ENCODE data around the gene OR10J5. TPM values are rescaled to one million over a fixed set of nuclear protein-coding genes. Genes with fewer than 3 reads are reported as not detected.

OR10J5 gene
- total RNA-seq, 1 experiment from 2014 or later, result not detected

DNA sequence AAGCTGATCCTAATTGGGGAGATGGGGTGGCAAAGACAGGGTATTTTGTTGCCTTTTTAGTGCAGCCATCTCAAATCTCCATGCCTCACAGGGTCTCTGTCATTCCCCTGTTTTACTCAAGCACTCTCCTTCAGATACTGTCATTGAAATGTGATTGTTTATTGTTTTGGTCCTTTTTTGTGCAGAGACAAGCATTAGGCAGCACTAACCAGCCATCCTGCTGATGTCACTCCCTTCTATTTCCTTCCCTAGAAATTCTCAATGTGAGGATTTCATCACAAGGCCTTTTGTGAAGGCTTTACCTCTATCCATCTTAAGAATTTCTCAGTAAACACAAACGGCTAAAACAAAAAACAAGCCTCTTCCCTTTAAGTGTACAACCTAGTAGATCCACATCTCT lies 34.7 kb downstream of the OR10J5 start:
- Histone ChIP-seq H3K36me3 (ENCODE audit: control insufficient read depth in 1 of 2, insufficient read depth in 2 of 2, low read length in 2 of 2) (no peaks in the 10 kb centered on the region), H4K20me1 (ENCODE audit: insufficient read depth) (no peaks in the 10 kb centered on the region), H3K9ac (ENCODE audit: low read length) (no peak overlapping the region), H3K4me2 (ENCODE audit: low read length) (no peak overlapping the region), H2AFZ (ENCODE audit: low read depth, low read length, poor library complexity, severe bottlenecking) (no peak overlapping the region), H3K79me2 (ENCODE audit: insufficient read depth, low read length) (no peaks in the 10 kb centered on the region), H3K4me3 (replicated peaks in 1 of 2; ENCODE audit: low read depth in 1 of 2, low read length in 2 of 2) (no peak overlapping the region), H3K9me3 (ENCODE audit: control insufficient read depth in 1 of 2, insufficient read depth in 1 of 2, low read depth in 1 of 2, low read length in 2 of 2) (no peaks in the 10 kb centered on the region), H3K27me3 (ENCODE audit: insufficient read depth, low read length) (no peaks in the 10 kb centered on the region), H3K9me2 (ENCODE audit: insufficient read depth) (no peaks in the 10 kb centered on the region), H3K4me1 (ENCODE audit: control insufficient read depth in 1 of 2, insufficient read depth in 2 of 2, low read length in 2 of 2) (no peaks in the 10 kb centered on the region), H3K27ac (ENCODE audit: low read depth, low read length) (no peak overlapping the region)
- ChIA-PET POLR2A (no interaction called here), CTCF (no interaction called here), RAD21 (ENCODE audit: low non-redundant PET in 1 of 2, low total read pairs in 2 of 2, uncharacterized antibody in 2 of 2, unreplicated experiment in 2 of 2) (no interaction called here)
- no peak for ATAC-seq
- TF ChIP-seq, protein P1, sequence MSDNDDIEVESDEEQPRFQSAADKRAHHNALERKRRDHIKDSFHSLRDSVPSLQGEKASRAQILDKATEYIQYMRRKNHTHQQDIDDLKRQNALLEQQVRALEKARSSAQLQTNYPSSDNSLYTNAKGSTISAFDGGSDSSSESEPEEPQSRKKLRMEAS (IDR thresholded peaks at IDR 0.05), result no peak
- TF ChIP-seq, protein P2, sequence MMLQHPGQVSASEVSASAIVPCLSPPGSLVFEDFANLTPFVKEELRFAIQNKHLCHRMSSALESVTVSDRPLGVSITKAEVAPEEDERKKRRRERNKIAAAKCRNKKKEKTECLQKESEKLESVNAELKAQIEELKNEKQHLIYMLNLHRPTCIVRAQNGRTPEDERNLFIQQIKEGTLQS (IDR thresholded peaks at IDR 0.05), result no peak
- TF ChIP-seq, protein P3, sequence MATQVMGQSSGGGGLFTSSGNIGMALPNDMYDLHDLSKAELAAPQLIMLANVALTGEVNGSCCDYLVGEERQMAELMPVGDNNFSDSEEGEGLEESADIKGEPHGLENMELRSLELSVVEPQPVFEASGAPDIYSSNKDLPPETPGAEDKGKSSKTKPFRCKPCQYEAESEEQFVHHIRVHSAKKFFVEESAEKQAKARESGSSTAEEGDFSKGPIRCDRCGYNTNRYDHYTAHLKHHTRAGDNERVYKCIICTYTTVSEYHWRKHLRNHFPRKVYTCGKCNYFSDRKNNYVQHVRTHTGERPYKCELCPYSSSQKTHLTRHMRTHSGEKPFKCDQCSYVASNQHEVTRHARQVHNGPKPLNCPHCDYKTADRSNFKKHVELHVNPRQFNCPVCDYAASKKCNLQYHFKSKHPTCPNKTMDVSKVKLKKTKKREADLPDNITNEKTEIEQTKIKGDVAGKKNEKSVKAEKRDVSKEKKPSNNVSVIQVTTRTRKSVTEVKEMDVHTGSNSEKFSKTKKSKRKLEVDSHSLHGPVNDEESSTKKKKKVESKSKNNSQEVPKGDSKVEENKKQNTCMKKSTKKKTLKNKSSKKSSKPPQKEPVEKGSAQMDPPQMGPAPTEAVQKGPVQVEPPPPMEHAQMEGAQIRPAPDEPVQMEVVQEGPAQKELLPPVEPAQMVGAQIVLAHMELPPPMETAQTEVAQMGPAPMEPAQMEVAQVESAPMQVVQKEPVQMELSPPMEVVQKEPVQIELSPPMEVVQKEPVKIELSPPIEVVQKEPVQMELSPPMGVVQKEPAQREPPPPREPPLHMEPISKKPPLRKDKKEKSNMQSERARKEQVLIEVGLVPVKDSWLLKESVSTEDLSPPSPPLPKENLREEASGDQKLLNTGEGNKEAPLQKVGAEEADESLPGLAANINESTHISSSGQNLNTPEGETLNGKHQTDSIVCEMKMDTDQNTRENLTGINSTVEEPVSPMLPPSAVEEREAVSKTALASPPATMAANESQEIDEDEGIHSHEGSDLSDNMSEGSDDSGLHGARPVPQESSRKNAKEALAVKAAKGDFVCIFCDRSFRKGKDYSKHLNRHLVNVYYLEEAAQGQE (IDR thresholded peaks at IDR 0.05; ENCODE audit: low read depth), result no peak
- TF ChIP-seq EZH2 (IDR thresholded peaks at IDR 0.05) (no peak), ZNF274 (IDR thresholded peaks at IDR 0.05; ENCODE audit: low read depth, low read length) (no peak), EZH2phosphoT487 (IDR thresholded peaks at IDR 0.05; ENCODE audit: borderline replicate concordance) (no peak), CEBPB (IDR thresholded peaks at IDR 0.05; ENCODE audit: low read depth) (no peak), SIN3A (IDR thresholded peaks at IDR 0.05; ENCODE audit: low read depth) (no peak), POLR2AphosphoS5 (IDR thresholded peaks at IDR 0.05; ENCODE audit: low read depth, low read length) (no peak), JUND (IDR thresholded peaks at IDR 0.05) (no peak), ZFX (IDR thresholded peaks at IDR 0.05) (no peak), YY1 (IDR thresholded peaks at IDR 0.05; ENCODE audit: extremely low read depth, insufficient replicate concordance, low read depth, low read length) (no peak), POLR2A (IDR thresholded peaks at IDR 0.05; ENCODE audit: borderline replicate concordance, extremely low read depth, insufficient read depth, insufficient read length) (no peak), SRF (IDR thresholded peaks at IDR 0.05; ENCODE audit: low read depth) (no peak)
- TF ChIP-seq, protein P4, sequence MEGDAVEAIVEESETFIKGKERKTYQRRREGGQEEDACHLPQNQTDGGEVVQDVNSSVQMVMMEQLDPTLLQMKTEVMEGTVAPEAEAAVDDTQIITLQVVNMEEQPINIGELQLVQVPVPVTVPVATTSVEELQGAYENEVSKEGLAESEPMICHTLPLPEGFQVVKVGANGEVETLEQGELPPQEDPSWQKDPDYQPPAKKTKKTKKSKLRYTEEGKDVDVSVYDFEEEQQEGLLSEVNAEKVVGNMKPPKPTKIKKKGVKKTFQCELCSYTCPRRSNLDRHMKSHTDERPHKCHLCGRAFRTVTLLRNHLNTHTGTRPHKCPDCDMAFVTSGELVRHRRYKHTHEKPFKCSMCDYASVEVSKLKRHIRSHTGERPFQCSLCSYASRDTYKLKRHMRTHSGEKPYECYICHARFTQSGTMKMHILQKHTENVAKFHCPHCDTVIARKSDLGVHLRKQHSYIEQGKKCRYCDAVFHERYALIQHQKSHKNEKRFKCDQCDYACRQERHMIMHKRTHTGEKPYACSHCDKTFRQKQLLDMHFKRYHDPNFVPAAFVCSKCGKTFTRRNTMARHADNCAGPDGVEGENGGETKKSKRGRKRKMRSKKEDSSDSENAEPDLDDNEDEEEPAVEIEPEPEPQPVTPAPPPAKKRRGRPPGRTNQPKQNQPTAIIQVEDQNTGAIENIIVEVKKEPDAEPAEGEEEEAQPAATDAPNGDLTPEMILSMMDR (IDR thresholded peaks at IDR 0.05 in 2 of 3, conservative IDR thresholded peaks at IDR 0.05 in 1 of 3; ENCODE audit: borderline replicate concordance in 1 of 3, insufficient read depth in 1 of 3, low read depth in 2 of 3, low read length in 2 of 3), result no peak
- TF ChIP-seq, protein P5, sequence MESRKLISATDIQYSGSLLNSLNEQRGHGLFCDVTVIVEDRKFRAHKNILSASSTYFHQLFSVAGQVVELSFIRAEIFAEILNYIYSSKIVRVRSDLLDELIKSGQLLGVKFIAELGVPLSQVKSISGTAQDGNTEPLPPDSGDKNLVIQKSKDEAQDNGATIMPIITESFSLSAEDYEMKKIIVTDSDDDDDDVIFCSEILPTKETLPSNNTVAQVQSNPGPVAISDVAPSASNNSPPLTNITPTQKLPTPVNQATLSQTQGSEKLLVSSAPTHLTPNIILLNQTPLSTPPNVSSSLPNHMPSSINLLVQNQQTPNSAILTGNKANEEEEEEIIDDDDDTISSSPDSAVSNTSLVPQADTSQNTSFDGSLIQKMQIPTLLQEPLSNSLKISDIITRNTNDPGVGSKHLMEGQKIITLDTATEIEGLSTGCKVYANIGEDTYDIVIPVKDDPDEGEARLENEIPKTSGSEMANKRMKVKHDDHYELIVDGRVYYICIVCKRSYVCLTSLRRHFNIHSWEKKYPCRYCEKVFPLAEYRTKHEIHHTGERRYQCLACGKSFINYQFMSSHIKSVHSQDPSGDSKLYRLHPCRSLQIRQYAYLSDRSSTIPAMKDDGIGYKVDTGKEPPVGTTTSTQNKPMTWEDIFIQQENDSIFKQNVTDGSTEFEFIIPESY (IDR thresholded peaks at IDR 0.05; ENCODE audit: extremely low read depth, insufficient replicate concordance, low read length), result no peak
- DNase-seq (ENCODE audit: low read depth, low spot score), result no peak
- intact Hi-C loops (cut with micrococcal nuclease), result no loop called here
- no TSS peak for BruUV-seq (replicated peaks)

All from HCT116 (cell line).